ENCODE measurements around the gene GAS7.

The GAS7 gene

DNA sequence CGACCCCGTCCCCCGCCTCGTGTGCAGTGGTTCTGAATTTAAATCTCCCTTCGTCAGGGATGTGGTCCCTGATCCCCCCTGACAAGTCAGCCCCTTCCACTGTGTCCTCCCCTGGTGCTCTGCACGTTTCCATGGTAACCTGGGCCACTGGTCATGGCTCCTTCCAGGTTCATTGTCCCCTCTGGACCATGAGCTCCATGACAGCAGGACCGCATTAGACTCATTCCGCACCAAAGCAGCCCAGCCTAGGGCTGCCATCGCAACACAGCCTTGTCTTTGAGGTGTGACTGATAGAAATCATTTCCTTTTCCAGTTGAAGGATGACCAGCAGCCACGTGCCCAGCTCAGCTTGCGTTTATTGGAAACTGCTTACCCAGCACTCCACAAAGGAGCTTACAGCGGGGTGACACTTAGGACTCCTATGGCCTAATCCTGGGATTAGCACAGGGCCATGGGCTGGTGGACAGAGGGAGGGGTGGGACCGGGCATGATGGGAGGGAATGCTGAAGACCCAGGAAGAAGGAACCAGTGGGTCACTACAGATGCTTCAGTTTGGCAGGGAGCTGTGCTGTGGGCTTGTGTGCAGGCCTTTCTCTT is 300.9 kb downstream of the GAS7 start:
- DNase-seq (ENCODE audit: low read depth): no peak

DNA sequence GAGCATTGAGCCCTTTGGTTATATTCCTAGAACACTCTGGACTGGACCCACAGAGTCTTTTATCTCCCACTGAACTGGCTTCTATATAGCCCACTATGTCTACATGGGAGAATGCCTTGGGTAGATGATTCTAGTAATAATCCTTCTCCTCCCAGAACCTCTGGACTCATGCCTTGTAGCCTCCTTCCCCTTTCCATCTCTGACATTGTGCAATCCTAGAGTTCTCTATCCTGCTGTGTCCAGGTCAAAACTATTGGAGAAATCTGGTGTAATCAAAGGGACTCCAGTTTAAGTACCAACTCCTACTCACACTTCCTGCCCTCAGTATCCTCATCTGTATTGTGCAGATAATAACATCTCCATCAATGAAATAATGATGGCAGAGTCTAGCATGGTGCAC is 302.5 kb downstream of the GAS7 start:
- DNase-seq (ENCODE audit: low read depth): no peak
- TF ChIP-seq, protein P1, sequence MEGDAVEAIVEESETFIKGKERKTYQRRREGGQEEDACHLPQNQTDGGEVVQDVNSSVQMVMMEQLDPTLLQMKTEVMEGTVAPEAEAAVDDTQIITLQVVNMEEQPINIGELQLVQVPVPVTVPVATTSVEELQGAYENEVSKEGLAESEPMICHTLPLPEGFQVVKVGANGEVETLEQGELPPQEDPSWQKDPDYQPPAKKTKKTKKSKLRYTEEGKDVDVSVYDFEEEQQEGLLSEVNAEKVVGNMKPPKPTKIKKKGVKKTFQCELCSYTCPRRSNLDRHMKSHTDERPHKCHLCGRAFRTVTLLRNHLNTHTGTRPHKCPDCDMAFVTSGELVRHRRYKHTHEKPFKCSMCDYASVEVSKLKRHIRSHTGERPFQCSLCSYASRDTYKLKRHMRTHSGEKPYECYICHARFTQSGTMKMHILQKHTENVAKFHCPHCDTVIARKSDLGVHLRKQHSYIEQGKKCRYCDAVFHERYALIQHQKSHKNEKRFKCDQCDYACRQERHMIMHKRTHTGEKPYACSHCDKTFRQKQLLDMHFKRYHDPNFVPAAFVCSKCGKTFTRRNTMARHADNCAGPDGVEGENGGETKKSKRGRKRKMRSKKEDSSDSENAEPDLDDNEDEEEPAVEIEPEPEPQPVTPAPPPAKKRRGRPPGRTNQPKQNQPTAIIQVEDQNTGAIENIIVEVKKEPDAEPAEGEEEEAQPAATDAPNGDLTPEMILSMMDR (IDR thresholded peaks at IDR 0.05; ENCODE audit: insufficient read depth, low read depth, low read length, missing control alignments): no peak
- no peak overlapping the region for H3K4me3 ChIP-seq (ENCODE audit: low read length)

More for the DNA sequence above, 300.9 kb downstream of the GAS7 start:
- no peak overlapping the region for H3K4me3 ChIP-seq (ENCODE audit: low read length)
- TF ChIP-seq, protein P1 (IDR thresholded peaks at IDR 0.05; ENCODE audit: insufficient read depth, low read depth, low read length, missing control alignments): no peak

DNA sequence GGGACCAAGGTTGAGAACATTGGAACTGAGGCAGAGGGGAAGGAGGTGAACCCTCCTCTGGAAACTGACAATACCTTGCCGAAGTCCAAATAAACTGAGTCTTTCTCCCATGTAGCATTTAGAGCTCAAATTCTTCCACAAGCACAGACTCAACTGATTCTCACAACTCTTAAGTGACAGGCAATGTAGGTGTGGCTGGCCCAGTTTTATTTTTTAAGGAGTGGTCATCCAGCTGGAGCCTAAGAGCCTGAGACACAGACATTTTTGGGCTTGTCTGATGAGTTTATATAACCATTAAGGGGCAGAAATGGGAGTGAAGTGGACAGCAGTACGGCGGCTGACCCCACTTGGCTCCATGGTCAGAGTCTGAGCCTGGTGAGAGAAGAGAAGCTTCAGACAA is 304.2 kb downstream of the GAS7 start:
- TF ChIP-seq, protein P1 (IDR thresholded peaks at IDR 0.05; ENCODE audit: insufficient read depth, low read depth, low read length, missing control alignments): no peak
- no peak overlapping the region for H3K4me3 ChIP-seq (ENCODE audit: low read length)
- DNase-seq (ENCODE audit: low read depth): no peak

DNA sequence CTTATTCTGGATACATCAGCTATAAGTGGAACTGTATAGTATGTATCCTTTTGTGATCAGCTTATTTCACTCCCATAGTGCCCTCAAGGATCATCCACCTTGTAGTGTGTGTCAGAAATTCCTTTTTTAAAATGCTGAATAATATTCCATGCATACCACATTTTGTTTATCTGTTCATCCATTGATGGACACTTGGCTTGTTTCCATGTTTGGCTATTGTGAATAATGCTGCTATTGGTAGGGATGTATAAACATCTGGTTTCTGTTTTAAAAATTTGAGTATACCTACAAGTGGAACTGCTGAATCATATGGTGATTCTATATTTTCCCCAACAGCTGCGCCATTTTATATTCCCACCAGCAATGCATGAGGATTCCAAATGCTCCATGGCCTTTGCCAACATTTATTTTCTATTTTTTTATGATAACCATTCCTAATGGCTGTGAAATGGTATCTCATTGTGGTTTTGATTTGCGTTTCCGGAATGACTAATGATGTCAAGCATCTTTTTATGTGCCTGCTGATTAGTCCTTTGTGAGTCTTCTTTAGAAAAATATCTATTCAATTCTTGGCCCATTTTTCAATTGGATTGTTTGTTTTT is 304.9 kb downstream of the GAS7 start:
- TF ChIP-seq, protein P1 (IDR thresholded peaks at IDR 0.05; ENCODE audit: insufficient read depth, low read depth, low read length, missing control alignments): no peak
- no peak for DNase-seq (ENCODE audit: low read depth)
- no peak overlapping the region for H3K4me3 ChIP-seq (ENCODE audit: low read length)

DNA sequence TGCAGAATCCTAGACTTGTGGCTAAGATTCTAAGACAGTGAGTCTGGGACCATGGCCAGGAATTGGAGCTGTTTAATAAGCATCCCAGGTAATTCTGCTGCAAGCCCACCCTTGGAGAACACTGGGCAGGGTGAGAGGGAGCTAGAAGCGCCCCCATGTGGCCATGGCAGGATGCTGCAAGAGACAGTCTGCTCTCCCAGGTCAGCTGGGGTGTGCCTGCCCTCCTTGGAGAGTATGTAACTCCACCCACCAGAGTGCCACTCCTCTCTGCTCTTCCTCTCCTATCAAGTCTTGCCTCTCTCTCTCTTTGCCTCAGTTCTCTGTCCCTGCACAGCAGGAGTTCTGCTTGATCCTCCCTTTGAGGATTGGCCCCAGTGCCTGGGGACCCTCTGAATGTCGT is 308.3 kb downstream of the GAS7 start:
- TF ChIP-seq, protein P1 (IDR thresholded peaks at IDR 0.05; ENCODE audit: insufficient read depth, low read depth, low read length, missing control alignments): no peak
- peak; percentile 4 for DNase-seq (ENCODE audit: low read depth)
- H3K4me3 ChIP-seq (ENCODE audit: low read length): no peak overlapping the region

DNA sequence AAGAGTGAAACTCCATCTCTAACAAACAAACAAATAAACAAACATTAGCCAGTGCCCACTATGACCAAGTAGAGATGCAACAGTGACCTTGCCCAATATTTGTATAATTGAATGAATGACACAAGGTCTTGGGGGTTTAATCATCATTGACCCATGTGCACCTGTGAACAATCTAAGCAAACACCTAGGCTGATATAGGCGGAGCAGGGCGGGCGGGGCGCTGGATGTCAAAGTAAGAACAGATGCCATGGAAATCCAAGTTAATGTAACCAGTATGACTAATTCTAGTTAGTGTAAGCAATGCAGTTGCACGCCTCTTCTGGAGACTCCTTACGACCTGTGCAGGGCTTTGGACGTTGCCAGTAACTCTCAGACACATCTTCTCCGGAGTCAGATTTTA is 310.9 kb downstream of the GAS7 start:
- H3K4me3 ChIP-seq (ENCODE audit: low read length): no peak overlapping the region
- TF ChIP-seq, protein P1 (IDR thresholded peaks at IDR 0.05; ENCODE audit: insufficient read depth, low read depth, low read length, missing control alignments): no peak
- peak; percentile 17 for DNase-seq (ENCODE audit: low read depth)
